Transverse colon (tissue), 3 donors: ENCODE measurements around the gene CCS.

Experiments
- POLR2A ChIP-seq: fragments of 450-650 bp; IDR thresholded peaks from one replicate; pipeline ENCODE4 v1.6.1; 2016; ENCODE audit warnings: antibody characterized with exemption, mild to moderate bottlenecking, moderate library complexity
- TF ChIP-seq, protein P1 (sequence below), 5 experiments: fragments of 200-600 bp in 3 of 5; fragments of 450-650 bp in 2 of 5; sonication (generic) in 3 of 5; IDR thresholded peaks; 1 replicate in 2 of 5; 2 replicates in 3 of 5; pipeline ENCODE4 v1.5.1; 2016 to 2017; ENCODE audit warnings: antibody characterized with exemption in 5 of 5, inconsistent platforms in 3 of 5, mild to moderate bottlenecking in 2 of 5, moderate library complexity in 1 of 5

DNA sequence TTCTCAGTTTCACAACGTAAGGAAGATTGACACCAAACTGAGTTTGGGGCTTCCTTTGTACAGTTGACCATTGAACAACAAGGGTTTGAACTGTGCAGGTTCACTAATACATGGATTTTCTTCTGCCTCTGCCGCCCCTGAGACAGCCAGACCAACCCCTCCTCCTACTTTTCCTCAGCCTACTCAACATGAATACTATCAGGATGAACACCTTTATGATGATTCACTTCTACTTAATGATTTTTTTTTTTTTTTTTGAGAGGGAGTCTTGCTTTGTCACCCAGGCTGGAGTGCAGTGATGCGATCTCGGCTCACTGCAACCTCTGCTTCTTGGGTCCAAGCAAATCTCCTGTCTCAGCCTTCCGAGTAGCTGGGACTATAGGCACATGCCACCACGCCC, 60.1 kb downstream of the CCS start:
- TF ChIP-seq POLR2A: no peak
- TF ChIP-seq, protein P1, sequence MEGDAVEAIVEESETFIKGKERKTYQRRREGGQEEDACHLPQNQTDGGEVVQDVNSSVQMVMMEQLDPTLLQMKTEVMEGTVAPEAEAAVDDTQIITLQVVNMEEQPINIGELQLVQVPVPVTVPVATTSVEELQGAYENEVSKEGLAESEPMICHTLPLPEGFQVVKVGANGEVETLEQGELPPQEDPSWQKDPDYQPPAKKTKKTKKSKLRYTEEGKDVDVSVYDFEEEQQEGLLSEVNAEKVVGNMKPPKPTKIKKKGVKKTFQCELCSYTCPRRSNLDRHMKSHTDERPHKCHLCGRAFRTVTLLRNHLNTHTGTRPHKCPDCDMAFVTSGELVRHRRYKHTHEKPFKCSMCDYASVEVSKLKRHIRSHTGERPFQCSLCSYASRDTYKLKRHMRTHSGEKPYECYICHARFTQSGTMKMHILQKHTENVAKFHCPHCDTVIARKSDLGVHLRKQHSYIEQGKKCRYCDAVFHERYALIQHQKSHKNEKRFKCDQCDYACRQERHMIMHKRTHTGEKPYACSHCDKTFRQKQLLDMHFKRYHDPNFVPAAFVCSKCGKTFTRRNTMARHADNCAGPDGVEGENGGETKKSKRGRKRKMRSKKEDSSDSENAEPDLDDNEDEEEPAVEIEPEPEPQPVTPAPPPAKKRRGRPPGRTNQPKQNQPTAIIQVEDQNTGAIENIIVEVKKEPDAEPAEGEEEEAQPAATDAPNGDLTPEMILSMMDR (IDR thresholded peaks at IDR 0.05): no peak
